K562 (cell line): Measurements from ENCODE around the gene U2AF1L4. TPM values are rescaled to one million over a fixed set of nuclear protein-coding genes. Genes with fewer than 3 reads are reported as not detected.

Experiments
- ATAC-seq: fragments of 200-7000 bp; cut with Tn5 transposase; 3 replicates; pipeline ENCODE4 v1.9.1; 2020; ENCODE audit warnings: moderate library complexity
- BruUV-seq: library from RNA; stranded (reverse); fragments of 400-500 nt; replicated peaks from 2 replicates; lab custom pipeline; 2021; lab: Mats Ljungman, UMichigan
- CTCF ChIA-PET: fragments of 300-600 bp; formaldehyde crosslinking; extraction: SDS; loops from one replicate; lab custom pipeline; 2021; ENCODE audit warnings: low intra/inter-chr PET ratio; lab: Yijun Ruan, JAX
- POLR2A ChIA-PET: fragments of 300-600, 350-650 bp; sonication (Branson Sonifier 250); formaldehyde crosslinking; extraction: SDS; loops from one replicate; lab custom pipeline; 2021; ENCODE audit warnings: antibody characterized with exemption, inconsistent platforms; lab: Yijun Ruan, JAX
- DNase-seq, 4 experiments: peaks; one replicate each; pipeline versions ENCODE4 v3.0.0 to v3.0.0-alpha.2; 2011 to 2018; ENCODE audit warnings: low spot score in 3 of 4, mixed read lengths in 3 of 4; ENCODE audit errors: extremely low read depth in 1 of 4
- FAIRE-seq: peaks from 2 replicates; lab custom pipeline; 2011; peaks lifted over from hg19 to GRCh38; lab: Jason Lieb, UNC
- H2AFZ ChIP-seq: 2 replicates; pipeline ENCODE4 v1.6.0; 2011; ENCODE audit warnings: low read depth, low read length, control low read depth, inconsistent platforms
- H3K27ac ChIP-seq: fragments of 200-600 bp; 3 replicates; pipeline ENCODE4 v1.8.0; 2011; ENCODE audit warnings: low read depth, mild to moderate bottlenecking, control low read depth, inconsistent platforms, low read length, moderate library complexity, mixed read lengths; ENCODE audit errors: extremely low read depth
- H3K27me3 ChIP-seq, 2 experiments: fragments of 300-600 bp in 1 of 2; 2 replicates in 1 of 2; 3 replicates in 1 of 2; pipeline versions ENCODE4 v1.6.0 to v1.8.0; 2011; ENCODE audit warnings: inconsistent platforms in 2 of 2, low read length in 2 of 2, mild to moderate bottlenecking in 1 of 2, mixed read lengths in 1 of 2, moderate library complexity in 1 of 2; ENCODE audit not compliant: control insufficient read depth in 2 of 2, insufficient read depth in 2 of 2
- H3K36me3 ChIP-seq: fragments of 300-600 bp; 3 replicates; pipeline ENCODE4 v1.8.0; 2011; ENCODE audit warnings: mild to moderate bottlenecking, low read length, inconsistent platforms; ENCODE audit not compliant: control insufficient read depth, insufficient read depth
- H3K4me1 ChIP-seq, 2 experiments: fragments of 200-600 bp in 1 of 2; replicated peaks in 1 of 2; 2 replicates in 1 of 2; 3 replicates in 1 of 2; pipeline versions ENCODE4 v1.5.1 to v1.8.0; 2011; ENCODE audit warnings: inconsistent platforms in 2 of 2, low read length in 2 of 2, mild to moderate bottlenecking in 1 of 2, mixed read lengths in 1 of 2, moderate library complexity in 1 of 2; ENCODE audit not compliant: control insufficient read depth in 2 of 2, insufficient read depth in 2 of 2
- H3K4me2 ChIP-seq: 2 replicates; pipeline ENCODE4 v1.6.1; 2011; ENCODE audit warnings: low read length, control low read depth, inconsistent platforms, mixed read lengths; ENCODE audit not compliant: insufficient read depth
- H3K4me3 ChIP-seq: fragments of 200-600 bp; sonication (generic), shearing (Covaris generic); 2 replicates; pipeline ENCODE4 v1.5.1; 2016; ENCODE audit warnings: control low read depth, inconsistent platforms
- H3K79me2 ChIP-seq: fragments of 200-600 bp; 3 replicates; pipeline ENCODE4 v1.8.0; 2011; ENCODE audit warnings: low read length, inconsistent platforms; ENCODE audit not compliant: control insufficient read depth, insufficient read depth
- H3K9ac ChIP-seq, 2 experiments: 2 replicates each; pipeline versions ENCODE4 v1.6.0 to v1.6.1; 2011; ENCODE audit warnings: low read depth in 2 of 2, low read length in 2 of 2, control low read depth in 1 of 2, inconsistent platforms in 1 of 2, mild to moderate bottlenecking in 1 of 2, mixed read lengths in 1 of 2; ENCODE audit not compliant: insufficient read depth in 1 of 2
- H3K9me1 ChIP-seq: one replicate; pipeline ENCODE4 v1.6.0; 2011; ENCODE audit warnings: inconsistent platforms, mild to moderate bottlenecking, low read length, moderate library complexity; ENCODE audit not compliant: control insufficient read depth, insufficient read depth
- H3K9me3 ChIP-seq: replicated peaks from 2 replicates; pipeline ENCODE4 v1.5.1; 2011; ENCODE audit warnings: low read depth, low read length, inconsistent platforms; ENCODE audit not compliant: control insufficient read depth, insufficient read depth
- H4K20me1 ChIP-seq: replicated peaks from 2 replicates; pipeline ENCODE4 v1.6.1; 2011; ENCODE audit warnings: low read length, inconsistent platforms, mixed read lengths; ENCODE audit not compliant: control insufficient read depth, insufficient read depth
- BHLHE40 ChIP-seq: IDR thresholded peaks from 2 replicates; pipeline ENCODE4 v1.6.1; 2011; ENCODE audit warnings: low read length, improper control_type of control experiment
- CHD4 ChIP-seq: fragments of 200-600 bp; sonication (generic); IDR thresholded peaks from 3 replicates; pipeline ENCODE4 v1.6.1; 2012; ENCODE audit warnings: low read depth, mild to moderate bottlenecking, mixed read lengths, low read length, inconsistent platforms; ENCODE audit not compliant: insufficient read depth, insufficient replicate concordance, poor library complexity, severe bottlenecking
- COPS2 ChIP-seq: fragments of 450-650 bp; conservative IDR thresholded peaks from 2 replicates; pipeline ENCODE4 v1.6.1; 2016; ENCODE audit warnings: mild to moderate bottlenecking, moderate library complexity
- GATA2 ChIP-seq: sonication (generic); formaldehyde crosslinking; IDR thresholded peaks from 2 replicates; pipeline ENCODE4 v1.4.0; 2020; ENCODE audit warnings: mild to moderate bottlenecking, missing genetic modification reagents
- MCM2 ChIP-seq: fragments of 450-650 bp; IDR thresholded peaks from 2 replicates; pipeline ENCODE4 v1.6.1; 2017; ENCODE audit warnings: low read depth, mild to moderate bottlenecking
- MCM5 ChIP-seq: fragments of 450-650 bp; IDR thresholded peaks from 2 replicates; pipeline ENCODE4 v1.6.1; 2016; ENCODE audit warnings: low read depth
- MEIS2 ChIP-seq: fragments of 450-650 bp; IDR thresholded peaks from 2 replicates; pipeline ENCODE4 v1.6.1; 2014; ENCODE audit warnings: mild to moderate bottlenecking; ENCODE audit not compliant: partially characterized antibody
- POLR2AphosphoS2 ChIP-seq: IDR thresholded peaks from 2 replicates; pipeline ENCODE4 v1.6.1; 2012; ENCODE audit warnings: low read length, improper control_type of control experiment
- SAFB ChIP-seq: fragments of 200-400 bp; formaldehyde crosslinking; IDR thresholded peaks from 2 replicates; pipeline ENCODE4 v1.6.1; 2017; ENCODE audit warnings: low read depth, low read length, borderline replicate concordance
- SUPT5H ChIP-seq: fragments of 450-650 bp; IDR thresholded peaks from 2 replicates; pipeline ENCODE4 v1.6.1; 2016
- ZNF174 ChIP-seq: fragments of 250-450 bp; sonication (Bioruptor Pico); IDR thresholded peaks from 2 replicates; pipeline ENCODE4 v1.4.0; 2020; ENCODE audit warnings: mild to moderate bottlenecking
- ZNF436 ChIP-seq: fragments of 250-450, 450-650 bp; sonication (Bioruptor Pico); formaldehyde crosslinking; IDR thresholded peaks from 2 replicates; pipeline ENCODE4 v1.7.0; 2020; ENCODE audit warnings: mild to moderate bottlenecking
- WGBS: fragments of 100-300 bp; shearing (Covaris generic); methylation state at CpG from one replicate; pipeline ENCODE4 v1.1.6; 2016; ENCODE audit warnings: low coverage, mixed read lengths; ENCODE audit not compliant: insufficient coverage; ENCODE audit errors: missing lambda C conversion rate; 5-methylcytosine and 5-hydroxymethylcytosine counted together
- in situ Hi-C: fragments of 300-500 bp; cut with MboI; formaldehyde crosslinking; loops from 4 replicates; pipeline ENCODE4 v1.15.0; 2018; ENCODE audit warnings: inconsistent platforms, mixed read lengths
- intact Hi-C: fragments of 100-400 bp; cut with micrococcal nuclease; formaldehyde crosslinking; loops from 2 replicates; pipeline ENCODE4 v1.14.2; 2022
- polyA plus RNA-seq, 8 experiments: library from polyadenylated mRNA; depleted of rRNA in 4 of 8; stranded (reverse) in 5 of 8; unstranded in 3 of 8; fragments of >200 nt; fragmentation: Nextera tagmentation in 2 of 8; fragmentation: Illumina TruSeq in 1 of 8; extraction: Ambion mirVana in 2 of 8; extraction: Trizol in 1 of 8; gene quantifications; 2 replicates each; pipeline versions ENCODE4 v1.2.1 to v1.2.3, GENCODE V29; 2011 to 2014; ENCODE audit warnings: inconsistent platforms in 1 of 8, missing spikeins in 1 of 8
- total RNA-seq, 7 experiments: library from RNA; depleted of rRNA in 6 of 7; stranded (reverse); fragments of >200 nt in 6 of 7; fragmentation: Illumina TruSeq in 2 of 7; extraction: Trizol in 2 of 7; gene quantifications; 2 replicates each; pipeline versions ENCODE4 v1.2.1 to v1.2.3, GENCODE V29; 2011 to 2021; ENCODE audit warnings: low replicate concordance in 1 of 7
- TF ChIP-seq, protein P1 (sequence below): sonication (generic); formaldehyde crosslinking; IDR thresholded peaks from 2 replicates; pipeline ENCODE4 v1.4.0; 2020; ENCODE audit warnings: mild to moderate bottlenecking, missing genetic modification reagents
- TF ChIP-seq, protein P2 (sequence below): sonication (generic); formaldehyde crosslinking; IDR thresholded peaks from 2 replicates; pipeline ENCODE4 v1.8.1; 2023; ENCODE audit warnings: missing genetic modification reagents, mild to moderate bottlenecking, borderline replicate concordance

Gene U2AF1L4
- total and polyA plus RNA-seq, 9 of the 15 experiments (the other 6 are each of a cell fraction or from before 2014, with no cell fraction given), result 8.4 to 19.5 (median 12.6) TPM

DNA sequence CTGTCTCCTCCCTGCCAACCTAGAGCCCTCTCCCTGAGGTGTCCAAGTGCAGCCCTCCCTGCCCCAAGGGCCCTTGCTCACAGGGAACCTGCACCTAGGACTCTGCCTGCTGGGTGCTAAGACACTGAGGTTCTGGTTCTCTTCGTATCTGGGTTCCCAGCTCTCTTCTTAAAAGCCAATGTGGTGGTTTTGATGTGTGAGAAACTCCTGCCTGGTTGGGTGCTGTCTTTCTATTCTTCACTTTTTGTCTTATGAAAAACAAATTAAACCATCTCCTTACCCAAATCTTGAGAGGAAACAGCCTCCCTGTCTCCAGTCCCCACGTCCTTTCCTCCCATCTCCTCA, 31.7 kb downstream of the U2AF1L4 start:
- ChIA-PET POLR2A (interaction anchor here (1.1 kb wide), 1 partner anchor 29 kb away, joined by 3 read pairs; no protein-coding TSS in a partner anchor), CTCF (interaction anchor here (1.0 kb wide), 1 partner anchor 9 kb away, joined by 3 read pairs; no protein-coding TSS in a partner anchor)
- no peak for FAIRE-seq
- Histone ChIP-seq H2AFZ (no peak overlapping the region), H4K20me1 (0 out of 2 replicates have a peak, but pooled peaks cover 2% of the 10 kb centered on the region), H3K27me3 (peaks cover 16 to 56% of the 10 kb centered on the region in 2 experiments), H3K4me2 (no peak overlapping the region), H3K27ac (no peak overlapping the region), H3K9ac (no peak overlapping the region), H3K9me3 (no peaks in the 10 kb centered on the region), H3K36me3 (no peaks in the 10 kb centered on the region), H3K9me1 (no peaks in the 10 kb centered on the region), H3K4me1 (peaks cover 8 to 39% of the 10 kb centered on the region in 2 experiments), H3K79me2 (peaks cover 5% of the 10 kb centered on the region), H3K4me3 (no peak overlapping the region)
- intact Hi-C loops (no loop called here), in situ Hi-C loops (no loop called here)
- WGBS, result 10% methylated on average over 2 of the region's 2 CpGs
- DNase-seq, result no peak
- TF ChIP-seq MCM2 (no peak), ZNF174 (CRISPR knock-in tag) (no peak), COPS2 (no peak), SUPT5H (no peak), MEIS2 (no peak), ZNF436 (CRISPR knock-in tag) (no peak), SAFB (no peak), CHD4 (no peak), GATA2 (no peak), BHLHE40 (no peak), MCM5 (no peak), POLR2AphosphoS2 (no peak)
- TF ChIP-seq, protein P1, sequence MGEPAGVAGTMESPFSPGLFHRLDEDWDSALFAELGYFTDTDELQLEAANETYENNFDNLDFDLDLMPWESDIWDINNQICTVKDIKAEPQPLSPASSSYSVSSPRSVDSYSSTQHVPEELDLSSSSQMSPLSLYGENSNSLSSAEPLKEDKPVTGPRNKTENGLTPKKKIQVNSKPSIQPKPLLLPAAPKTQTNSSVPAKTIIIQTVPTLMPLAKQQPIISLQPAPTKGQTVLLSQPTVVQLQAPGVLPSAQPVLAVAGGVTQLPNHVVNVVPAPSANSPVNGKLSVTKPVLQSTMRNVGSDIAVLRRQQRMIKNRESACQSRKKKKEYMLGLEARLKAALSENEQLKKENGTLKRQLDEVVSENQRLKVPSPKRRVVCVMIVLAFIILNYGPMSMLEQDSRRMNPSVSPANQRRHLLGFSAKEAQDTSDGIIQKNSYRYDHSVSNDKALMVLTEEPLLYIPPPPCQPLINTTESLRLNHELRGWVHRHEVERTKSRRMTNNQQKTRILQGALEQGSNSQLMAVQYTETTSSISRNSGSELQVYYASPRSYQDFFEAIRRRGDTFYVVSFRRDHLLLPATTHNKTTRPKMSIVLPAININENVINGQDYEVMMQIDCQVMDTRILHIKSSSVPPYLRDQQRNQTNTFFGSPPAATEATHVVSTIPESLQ (CRISPR knock-in tag), result no peak
- TF ChIP-seq, protein P2, sequence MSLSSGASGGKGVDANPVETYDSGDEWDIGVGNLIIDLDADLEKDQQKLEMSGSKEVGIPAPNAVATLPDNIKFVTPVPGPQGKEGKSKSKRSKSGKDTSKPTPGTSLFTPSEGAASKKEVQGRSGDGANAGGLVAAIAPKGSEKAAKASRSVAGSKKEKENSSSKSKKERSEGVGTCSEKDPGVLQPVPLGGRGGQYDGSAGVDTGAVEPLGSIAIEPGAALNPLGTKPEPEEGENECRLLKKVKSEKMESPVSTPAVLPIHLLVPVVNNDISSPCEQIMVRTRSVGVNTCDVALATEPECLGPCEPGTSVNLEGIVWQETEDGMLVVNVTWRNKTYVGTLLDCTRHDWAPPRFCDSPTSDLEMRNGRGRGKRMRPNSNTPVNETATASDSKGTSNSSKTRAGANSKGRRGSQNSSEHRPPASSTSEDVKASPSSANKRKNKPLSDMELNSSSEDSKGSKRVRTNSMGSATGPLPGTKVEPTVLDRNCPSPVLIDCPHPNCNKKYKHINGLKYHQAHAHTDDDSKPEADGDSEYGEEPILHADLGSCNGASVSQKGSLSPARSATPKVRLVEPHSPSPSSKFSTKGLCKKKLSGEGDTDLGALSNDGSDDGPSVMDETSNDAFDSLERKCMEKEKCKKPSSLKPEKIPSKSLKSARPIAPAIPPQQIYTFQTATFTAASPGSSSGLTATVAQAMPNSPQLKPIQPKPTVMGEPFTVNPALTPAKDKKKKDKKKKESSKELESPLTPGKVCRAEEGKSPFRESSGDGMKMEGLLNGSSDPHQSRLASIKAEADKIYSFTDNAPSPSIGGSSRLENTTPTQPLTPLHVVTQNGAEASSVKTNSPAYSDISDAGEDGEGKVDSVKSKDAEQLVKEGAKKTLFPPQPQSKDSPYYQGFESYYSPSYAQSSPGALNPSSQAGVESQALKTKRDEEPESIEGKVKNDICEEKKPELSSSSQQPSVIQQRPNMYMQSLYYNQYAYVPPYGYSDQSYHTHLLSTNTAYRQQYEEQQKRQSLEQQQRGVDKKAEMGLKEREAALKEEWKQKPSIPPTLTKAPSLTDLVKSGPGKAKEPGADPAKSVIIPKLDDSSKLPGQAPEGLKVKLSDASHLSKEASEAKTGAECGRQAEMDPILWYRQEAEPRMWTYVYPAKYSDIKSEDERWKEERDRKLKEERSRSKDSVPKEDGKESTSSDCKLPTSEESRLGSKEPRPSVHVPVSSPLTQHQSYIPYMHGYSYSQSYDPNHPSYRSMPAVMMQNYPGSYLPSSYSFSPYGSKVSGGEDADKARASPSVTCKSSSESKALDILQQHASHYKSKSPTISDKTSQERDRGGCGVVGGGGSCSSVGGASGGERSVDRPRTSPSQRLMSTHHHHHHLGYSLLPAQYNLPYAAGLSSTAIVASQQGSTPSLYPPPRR, result no peak
- no TSS peak for BruUV-seq
- no peak for ATAC-seq
